HepG2 (cell line): ENCODE data around the gene ABCA3. TPM values are rescaled to one million over a fixed set of nuclear protein-coding genes. Genes with fewer than 3 reads are reported as not detected.

Experiments used
- IKZF5 ChIP-seq: IDR thresholded peaks from 2 replicates; pipeline ENCODE4 v1.6.1; 2018; ENCODE audit warnings: missing genetic modification reagents, mild to moderate bottlenecking, missing compliant biosample characterization
- MTF1 ChIP-seq: sonication (generic); formaldehyde crosslinking; IDR thresholded peaks from 2 replicates; pipeline ENCODE4 v1.5.0; 2020; ENCODE audit warnings: missing genetic modification reagents
- TERF1 ChIP-seq: sonication (generic); formaldehyde crosslinking; IDR thresholded peaks from 2 replicates; pipeline ENCODE4 v1.8.0; 2022; ENCODE audit warnings: mild to moderate bottlenecking, missing genetic modification reagents, moderate library complexity
- ZNF329 ChIP-seq: sonication (generic); formaldehyde crosslinking; IDR thresholded peaks from 2 replicates; pipeline ENCODE4 v1.9.0; 2021; ENCODE audit warnings: low read depth, mild to moderate bottlenecking, missing genetic modification reagents
- ZNF337 ChIP-seq: sonication (generic); formaldehyde crosslinking; IDR thresholded peaks from 2 replicates; pipeline ENCODE4 v1.5.1; 2020; ENCODE audit warnings: missing genetic modification reagents, low read depth, mild to moderate bottlenecking, borderline replicate concordance
- polyA plus RNA-seq, 8 experiments: library from polyadenylated mRNA; depleted of rRNA in 3 of 8; stranded (reverse) in 7 of 8; unstranded in 1 of 8; fragments of >200 nt; fragmentation: Illumina TruSeq in 4 of 8; extraction: Trizol in 4 of 8; gene quantifications; 2 replicates each; pipeline versions ENCODE4 v1.2.1 to v1.2.3, GENCODE V29; 2011 to 2016; ENCODE audit warnings: low read depth in 4 of 8, missing spikeins in 1 of 8, mixed read lengths in 1 of 8; ENCODE audit not compliant: insufficient read depth in 1 of 8
- total RNA-seq, 5 experiments: library from RNA; depleted of rRNA; stranded (reverse); fragments of >200 nt; fragmentation: Illumina TruSeq; extraction: Trizol; gene quantifications; 2 replicates each; pipeline ENCODE4 v1.2.3, GENCODE V29; 2016; ENCODE audit warnings: low read depth in 1 of 5
- TF ChIP-seq, protein P1 (sequence below): sonication (generic); formaldehyde crosslinking; IDR thresholded peaks from 2 replicates; pipeline ENCODE4 v1.4.0; 2020; ENCODE audit warnings: mild to moderate bottlenecking, missing genetic modification reagents
- TF ChIP-seq, protein P2 (sequence below): sonication (generic); formaldehyde crosslinking; IDR thresholded peaks from 2 replicates; pipeline ENCODE4 v1.4.0; 2020; ENCODE audit warnings: missing genetic modification reagents, borderline replicate concordance
- TF ChIP-seq, protein P3 (sequence below): sonication (generic); formaldehyde crosslinking; IDR thresholded peaks from 2 replicates; pipeline ENCODE4 v1.5.1; 2020; ENCODE audit warnings: mild to moderate bottlenecking, missing genetic modification reagents, moderate library complexity
- TF ChIP-seq, protein P4 (sequence below): sonication (generic); formaldehyde crosslinking; IDR thresholded peaks from 2 replicates; pipeline ENCODE4 v1.9.0; 2021; ENCODE audit warnings: missing genetic modification reagents, mild to moderate bottlenecking, borderline replicate concordance

The ABCA3 gene
- total and polyA plus RNA-seq, 2 of the 13 experiments (the other 11 are each of a cell fraction or from before 2014, with no cell fraction given), result 0.60 to 1.5 TPM

DNA sequence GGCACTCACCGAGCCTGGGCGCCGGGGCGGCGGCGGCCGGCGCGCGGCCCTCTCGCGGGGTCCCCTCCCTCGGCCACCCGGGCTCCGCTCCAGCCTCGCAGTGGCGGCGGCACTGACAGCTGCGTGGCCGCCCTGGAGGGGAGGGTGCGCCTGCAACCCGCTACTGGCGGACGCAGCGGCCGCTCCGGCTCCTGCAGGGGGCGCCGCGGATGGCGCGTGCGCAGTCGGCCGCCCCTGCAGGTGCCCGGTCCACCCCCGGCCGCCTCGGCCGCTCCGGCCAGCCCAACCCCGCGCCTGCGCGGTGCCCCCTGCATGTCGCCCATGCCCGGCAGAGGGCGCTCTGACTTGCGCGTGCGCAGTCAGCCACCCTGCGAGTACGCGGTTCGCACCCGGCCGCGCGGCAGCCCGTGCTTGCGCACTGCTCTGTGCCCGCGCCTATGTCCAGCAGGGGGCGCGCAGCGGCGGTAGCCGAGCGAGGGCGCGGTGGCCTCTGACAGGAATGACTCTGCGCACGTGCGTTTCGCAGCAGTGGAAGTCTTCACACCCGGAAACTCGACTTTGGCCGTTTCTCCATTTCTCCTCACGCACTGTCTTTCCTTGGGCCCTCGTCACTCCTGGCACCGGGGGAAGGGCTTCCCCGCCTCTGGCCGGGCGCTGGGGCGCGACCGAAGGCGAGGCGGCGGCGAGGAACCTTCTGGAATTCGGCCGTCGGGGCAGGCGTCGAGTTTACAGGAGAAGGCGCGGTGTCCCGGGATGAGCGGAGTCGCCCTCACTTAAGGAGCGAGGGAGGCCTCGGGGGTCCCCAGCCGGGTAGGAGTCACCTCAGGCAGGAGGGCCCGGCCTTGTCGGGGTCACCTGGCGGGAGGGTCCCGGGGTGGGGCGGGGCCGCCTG is at the start of gene ABCA3 (continued):
- TF ChIP-seq, protein P1, sequence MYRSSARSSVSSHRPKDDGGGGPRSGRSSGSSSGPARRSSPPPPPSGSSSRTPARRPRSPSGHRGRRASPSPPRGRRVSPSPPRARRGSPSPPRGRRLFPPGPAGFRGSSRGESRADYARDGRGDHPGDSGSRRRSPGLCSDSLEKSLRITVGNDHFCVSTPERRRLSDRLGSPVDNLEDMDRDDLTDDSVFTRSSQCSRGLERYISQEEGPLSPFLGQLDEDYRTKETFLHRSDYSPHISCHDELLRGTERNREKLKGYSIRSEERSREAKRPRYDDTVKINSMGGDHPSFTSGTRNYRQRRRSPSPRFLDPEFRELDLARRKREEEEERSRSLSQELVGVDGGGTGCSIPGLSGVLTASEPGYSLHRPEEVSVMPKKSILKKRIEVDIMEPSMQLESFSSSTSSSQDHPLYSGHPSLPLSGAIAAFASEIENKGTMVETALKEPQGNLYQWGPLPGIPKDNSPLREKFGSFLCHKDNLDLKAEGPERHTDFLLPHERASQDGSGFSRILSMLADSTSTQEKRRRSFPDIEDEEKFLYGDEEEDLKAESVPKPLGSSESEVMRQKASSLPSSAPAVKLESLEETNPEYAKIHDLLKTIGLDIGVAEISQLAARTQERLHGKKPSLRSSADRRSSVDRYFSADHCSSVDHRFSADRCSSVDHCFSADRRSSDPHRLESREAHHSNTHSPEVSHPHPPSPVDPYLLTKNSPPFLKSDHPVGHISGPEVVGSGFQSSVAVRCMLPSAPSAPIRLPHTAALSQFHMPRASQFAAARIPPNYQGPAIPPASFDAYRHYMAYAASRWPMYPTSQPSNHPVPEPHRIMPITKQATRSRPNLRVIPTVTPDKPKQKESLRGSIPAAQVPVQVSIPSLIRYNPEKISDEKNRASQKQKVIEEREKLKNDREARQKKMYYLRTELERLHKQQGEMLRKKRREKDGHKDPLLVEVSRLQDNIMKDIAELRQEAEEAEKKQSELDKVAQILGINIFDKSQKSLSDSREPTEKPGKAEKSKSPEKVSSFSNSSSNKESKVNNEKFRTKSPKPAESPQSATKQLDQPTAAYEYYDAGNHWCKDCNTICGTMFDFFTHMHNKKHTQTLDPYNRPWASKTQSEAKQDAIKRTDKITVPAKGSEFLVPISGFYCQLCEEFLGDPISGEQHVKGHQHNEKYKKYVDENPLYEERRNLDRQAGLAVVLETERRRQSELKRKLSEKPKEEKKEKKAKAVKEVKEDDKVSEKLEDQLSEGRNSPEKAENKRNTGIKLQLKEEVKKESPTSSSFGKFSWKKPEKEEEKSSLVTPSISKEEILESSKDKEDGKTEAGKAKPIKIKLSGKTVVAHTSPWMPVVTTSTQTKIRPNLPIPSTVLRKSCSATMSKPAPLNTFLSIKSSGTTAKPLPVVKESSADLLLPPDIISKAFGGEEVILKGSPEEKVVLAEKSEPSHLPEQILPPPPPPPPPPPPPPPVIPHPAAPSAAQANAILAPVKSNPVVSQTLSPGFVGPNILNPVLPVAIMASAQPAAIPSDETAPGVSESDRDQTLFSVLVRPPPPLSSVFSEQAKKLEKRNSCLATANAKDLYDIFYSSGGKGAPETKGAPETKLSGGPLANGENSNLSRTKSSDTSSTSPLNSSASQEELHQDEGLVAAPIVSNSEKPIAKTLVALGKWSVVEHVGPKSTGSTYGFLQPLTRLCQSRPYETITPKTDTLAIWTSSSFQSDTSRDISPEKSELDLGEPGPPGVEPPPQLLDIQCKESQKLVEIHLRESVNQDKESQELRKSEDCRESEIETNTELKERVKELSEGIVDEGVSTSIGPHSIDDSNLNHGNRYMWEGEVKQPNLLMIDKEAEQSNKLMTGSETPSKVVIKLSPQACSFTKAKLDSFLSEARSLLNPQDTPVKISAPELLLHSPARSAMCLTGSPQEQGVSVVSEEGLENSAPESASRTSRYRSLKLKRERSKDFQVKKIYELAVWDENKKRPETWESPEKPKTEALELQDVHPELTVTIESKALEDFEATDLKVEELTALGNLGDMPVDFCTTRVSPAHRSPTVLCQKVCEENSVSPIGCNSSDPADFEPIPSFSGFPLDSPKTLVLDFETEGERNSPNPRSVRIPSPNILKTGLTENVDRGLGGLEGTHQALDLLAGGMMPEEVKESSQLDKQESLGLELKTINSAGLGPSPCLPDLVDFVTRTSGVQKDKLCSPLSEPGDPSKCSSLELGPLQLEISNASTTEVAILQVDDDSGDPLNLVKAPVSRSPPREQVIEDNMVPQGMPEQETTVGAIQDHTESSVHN (CRISPR knock-in tag), result peak; percentile 98
- TF ChIP-seq IKZF5 (CRISPR knock-in tag) (peak; percentile 96), ZNF329 (CRISPR knock-in tag) (peak; percentile 95), TERF1 (0 out of 2 replicates have a peak, but pooled peaks have one; percentile 48), ZNF337 (CRISPR knock-in tag) (peak; percentile 96; the same call in 1 of the 2 replicates), MTF1 (peak; percentile 91)
- TF ChIP-seq, protein P2, sequence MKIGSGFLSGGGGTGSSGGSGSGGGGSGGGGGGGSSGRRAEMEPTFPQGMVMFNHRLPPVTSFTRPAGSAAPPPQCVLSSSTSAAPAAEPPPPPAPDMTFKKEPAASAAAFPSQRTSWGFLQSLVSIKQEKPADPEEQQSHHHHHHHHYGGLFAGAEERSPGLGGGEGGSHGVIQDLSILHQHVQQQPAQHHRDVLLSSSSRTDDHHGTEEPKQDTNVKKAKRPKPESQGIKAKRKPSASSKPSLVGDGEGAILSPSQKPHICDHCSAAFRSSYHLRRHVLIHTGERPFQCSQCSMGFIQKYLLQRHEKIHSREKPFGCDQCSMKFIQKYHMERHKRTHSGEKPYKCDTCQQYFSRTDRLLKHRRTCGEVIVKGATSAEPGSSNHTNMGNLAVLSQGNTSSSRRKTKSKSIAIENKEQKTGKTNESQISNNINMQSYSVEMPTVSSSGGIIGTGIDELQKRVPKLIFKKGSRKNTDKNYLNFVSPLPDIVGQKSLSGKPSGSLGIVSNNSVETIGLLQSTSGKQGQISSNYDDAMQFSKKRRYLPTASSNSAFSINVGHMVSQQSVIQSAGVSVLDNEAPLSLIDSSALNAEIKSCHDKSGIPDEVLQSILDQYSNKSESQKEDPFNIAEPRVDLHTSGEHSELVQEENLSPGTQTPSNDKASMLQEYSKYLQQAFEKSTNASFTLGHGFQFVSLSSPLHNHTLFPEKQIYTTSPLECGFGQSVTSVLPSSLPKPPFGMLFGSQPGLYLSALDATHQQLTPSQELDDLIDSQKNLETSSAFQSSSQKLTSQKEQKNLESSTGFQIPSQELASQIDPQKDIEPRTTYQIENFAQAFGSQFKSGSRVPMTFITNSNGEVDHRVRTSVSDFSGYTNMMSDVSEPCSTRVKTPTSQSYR (CRISPR knock-in tag), result peak; percentile 15; the same call in 1 of the 2 replicates
- TF ChIP-seq, protein P3, sequence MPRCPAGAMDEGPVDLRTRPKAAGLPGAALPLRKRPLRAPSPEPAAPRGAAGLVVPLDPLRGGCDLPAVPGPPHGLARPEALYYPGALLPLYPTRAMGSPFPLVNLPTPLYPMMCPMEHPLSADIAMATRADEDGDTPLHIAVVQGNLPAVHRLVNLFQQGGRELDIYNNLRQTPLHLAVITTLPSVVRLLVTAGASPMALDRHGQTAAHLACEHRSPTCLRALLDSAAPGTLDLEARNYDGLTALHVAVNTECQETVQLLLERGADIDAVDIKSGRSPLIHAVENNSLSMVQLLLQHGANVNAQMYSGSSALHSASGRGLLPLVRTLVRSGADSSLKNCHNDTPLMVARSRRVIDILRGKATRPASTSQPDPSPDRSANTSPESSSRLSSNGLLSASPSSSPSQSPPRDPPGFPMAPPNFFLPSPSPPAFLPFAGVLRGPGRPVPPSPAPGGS (CRISPR knock-in tag), result peak; percentile 97
- TF ChIP-seq, protein P4, sequence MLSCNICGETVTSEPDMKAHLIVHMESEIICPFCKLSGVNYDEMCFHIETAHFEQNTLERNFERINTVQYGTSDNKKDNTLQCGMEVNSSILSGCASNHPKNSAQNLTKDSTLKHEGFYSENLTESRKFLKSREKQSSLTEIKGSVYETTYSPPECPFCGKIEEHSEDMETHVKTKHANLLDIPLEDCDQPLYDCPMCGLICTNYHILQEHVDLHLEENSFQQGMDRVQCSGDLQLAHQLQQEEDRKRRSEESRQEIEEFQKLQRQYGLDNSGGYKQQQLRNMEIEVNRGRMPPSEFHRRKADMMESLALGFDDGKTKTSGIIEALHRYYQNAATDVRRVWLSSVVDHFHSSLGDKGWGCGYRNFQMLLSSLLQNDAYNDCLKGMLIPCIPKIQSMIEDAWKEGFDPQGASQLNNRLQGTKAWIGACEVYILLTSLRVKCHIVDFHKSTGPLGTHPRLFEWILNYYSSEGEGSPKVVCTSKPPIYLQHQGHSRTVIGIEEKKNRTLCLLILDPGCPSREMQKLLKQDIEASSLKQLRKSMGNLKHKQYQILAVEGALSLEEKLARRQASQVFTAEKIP (CRISPR knock-in tag), result no peak
